Prostate gland (tissue), 2 donors: ENCODE data around the gene NDRG2. TPM values are rescaled to one million over a fixed set of nuclear protein-coding genes. Genes with fewer than 3 reads are reported as not detected.

Experiments used
- DNase-seq: peaks from one replicate; pipeline ENCODE4 v3.0.0-alpha.2; 2019; ENCODE audit warnings: low spot score
- H3K27ac ChIP-seq, 2 donors: fragments of 200-600 bp; sonication (generic); 2 replicates each; pipeline ENCODE4 v1.5.1; 2017 to 2019
- H3K27me3 ChIP-seq: fragments of 200-600 bp; sonication (generic); replicated peaks from 2 replicates; pipeline ENCODE4 v1.5.1; 2019; ENCODE audit not compliant: insufficient read depth
- H3K36me3 ChIP-seq, 2 donors: fragments of 200-600 bp; sonication (generic); 1 replicate in 1 of 2; 2 replicates in 1 of 2; pipeline versions ENCODE4 v1.5.1 to v1.8.1; 2017 to 2019
- H3K4me1 ChIP-seq: fragments of 200-600 bp; sonication (generic); replicated peaks from 2 replicates; pipeline ENCODE4 v1.5.1; 2019
- H3K4me3 ChIP-seq, 2 donors: fragments of 200-600 bp; sonication (generic); 2 replicates each; pipeline ENCODE4 v1.5.1; 2017 to 2019
- H3K9me3 ChIP-seq: fragments of 200-600 bp; sonication (generic); 2 replicates; pipeline ENCODE4 v1.5.1; 2017
- CTCF ChIP-seq, 4 experiments: fragments of 200-600 bp in 2 of 4; fragments of 450-650 bp in 2 of 4; sonication (generic) in 2 of 4; IDR thresholded peaks; 1 replicate in 3 of 4; 2 replicates in 1 of 4; pipeline ENCODE4 v1.5.1; 2016 to 2019; ENCODE audit warnings: antibody characterized with exemption in 4 of 4, mild to moderate bottlenecking in 2 of 4, moderate library complexity in 2 of 4
- POLR2A ChIP-seq: fragments of 450-650 bp; IDR thresholded peaks from one replicate; pipeline ENCODE4 v1.6.1; 2016; ENCODE audit warnings: antibody characterized with exemption, mild to moderate bottlenecking
- POLR2AphosphoS5 ChIP-seq: sonication (generic); formaldehyde crosslinking; IDR thresholded peaks from one replicate; pipeline ENCODE4 v1.6.1; 2017; ENCODE audit warnings: antibody characterized with exemption
- WGBS: methylation state at CpG from one replicate; pipeline ENCODE4 v1.1.5; 2018; 5-methylcytosine and 5-hydroxymethylcytosine counted together
- intact Hi-C: fragments of 100-400 bp; cut with DNase I; formaldehyde crosslinking; loops from one replicate; pipeline ENCODE4 v1.14.2; 2022
- total RNA-seq, 2 donors: library from RNA; depleted of rRNA; stranded (reverse); fragments of >200 nt; gene quantifications; one replicate each; pipeline ENCODE4 v1.1.0, GENCODE V29; 2016

NDRG2 gene
- total RNA-seq, 2 donors from 2014 or later: 230 to 304 TPM

GRCh38 chr14:21060614-21061346 lies 35.9 kb upstream of the NDRG2 start:
- Histone ChIP-seq H3K4me3 (no peak overlapping the region), H3K36me3 (no peaks in the 10 kb centered on the region), H3K27ac (no peak overlapping the region), H3K9me3 (no peaks in the 10 kb centered on the region), H3K4me1 (no peaks in the 10 kb centered on the region), H3K27me3 (no peaks in the 10 kb centered on the region)
- no peak for DNase-seq
- intact Hi-C loops: no loop called here
- 53% methylated on average over 13 of the region's 13 CpGs for WGBS
- no peak for TF ChIP-seq CTCF (IDR thresholded peaks at IDR 0.05)
- TF ChIP-seq POLR2A: no peak
- no peak for TF ChIP-seq POLR2AphosphoS5

- WGBS: 73% methylated on average over 8 of the region's 8 CpGs
- H3K27ac ChIP-seq: no peak overlapping the region
- no peaks in the 10 kb centered on the region for H3K9me3 ChIP-seq
- DNase-seq: no peak
- no peak for TF ChIP-seq POLR2AphosphoS5
- no peak for TF ChIP-seq POLR2A
- TF ChIP-seq CTCF (IDR thresholded peaks at IDR 0.05): no peak
- H3K27me3 ChIP-seq: no peaks in the 10 kb centered on the region
- no peaks in the 10 kb centered on the region for H3K4me1 ChIP-seq
- no peaks in the 10 kb centered on the region for H3K36me3 ChIP-seq
- intact Hi-C loops: no loop called here
- no peak overlapping the region for H3K4me3 ChIP-seq
Measured at GRCh38 chr14:21059842-21060613, 35.2 kb upstream of the NDRG2 start.

- intact Hi-C loops: no loop called here
Measured at GRCh38 chr14:21058903-21059302, 34.0 kb upstream of the NDRG2 start.

GRCh38 chr14:21057803-21058675 lies 33.2 kb upstream of the NDRG2 start, which contains the start of gene RNASE8:
Gene RNASE8, plus strand, starts transcription at chr14:21057822. Its CDS starts 71 bp downstream, at chr14:21057893.
- Histone ChIP-seq H3K4me1 (no peaks in the 10 kb centered on the region), H3K27ac (no peak within 1 kb of the TSS), H3K36me3 (no peaks in the 10 kb centered on the region), H3K4me3 (no peak within 1 kb of the TSS), H3K9me3 (no peaks in the 10 kb centered on the region), H3K27me3 (no peaks in the 10 kb centered on the region)
- TF ChIP-seq POLR2AphosphoS5 (no peak), CTCF (IDR thresholded peaks at IDR 0.05) (no peak), POLR2A (no peak)
- intact Hi-C loops: no loop called here
- no peak for DNase-seq
- WGBS: 64% methylated on average over 8 of the region's 8 CpGs

More at GRCh38 chr14:21058903-21059302, 34.0 kb upstream of the NDRG2 start:
- DNase-seq: no peak
- H3K4me1 ChIP-seq: no peaks in the 10 kb centered on the region
- no peak for TF ChIP-seq CTCF (IDR thresholded peaks at IDR 0.05)
- no peak for TF ChIP-seq POLR2A
- no peak for TF ChIP-seq POLR2AphosphoS5
- H3K9me3 ChIP-seq: no peaks in the 10 kb centered on the region
- WGBS: 89% methylated on average over 5 of the region's 5 CpGs
- H3K36me3 ChIP-seq: no peaks in the 10 kb centered on the region
- no peaks in the 10 kb centered on the region for H3K27me3 ChIP-seq
- H3K27ac ChIP-seq: no peak overlapping the region
- no peak overlapping the region for H3K4me3 ChIP-seq
